Activated CD4-positive, alpha-beta T cell treated with anti-CD3 and anti-CD28 coated beads for 4 hours (primary cell): ENCODE data around the gene ATP13A5.

Experiments used
- DNase-seq, 2 donors: peaks; one replicate each; pipeline ENCODE4 v3.0.0-alpha.2; 2020

The ATP13A5 gene

GRCh38 chr3:193250492-193250891 lies 128.1 kb downstream of the ATP13A5 start:
- DNase-seq: no peak

DNA sequence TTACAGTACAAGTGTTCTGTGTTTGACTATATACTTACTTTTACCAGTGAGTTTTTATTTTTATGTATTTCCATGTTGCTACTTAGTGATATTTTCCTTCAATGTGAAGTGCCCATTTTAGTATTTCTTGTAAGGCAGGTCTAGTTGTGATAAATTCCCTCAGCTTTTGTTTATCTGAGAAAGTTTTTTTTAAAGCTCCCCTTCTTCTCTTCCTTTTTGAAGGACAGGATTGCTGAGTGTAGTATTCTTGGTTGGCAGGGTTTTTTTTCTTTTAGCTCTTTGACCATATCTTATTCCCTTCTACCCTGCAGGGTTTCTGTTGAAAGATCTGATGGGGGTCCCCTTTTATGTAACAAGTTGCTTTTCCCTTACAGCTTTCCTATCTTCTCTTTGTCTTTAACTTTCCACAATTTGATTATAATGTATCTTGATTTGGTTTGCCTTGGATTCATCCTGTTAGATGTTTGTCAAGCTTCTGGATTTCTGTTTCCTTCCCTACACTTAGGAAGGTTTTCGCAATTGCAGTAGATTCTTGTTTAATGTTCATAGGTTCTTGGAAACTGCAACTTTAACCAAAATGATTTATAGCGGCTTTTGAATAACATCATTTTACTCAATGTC lies 129.6 kb downstream of the ATP13A5 start:
- no peak for DNase-seq

- DNase-seq: no peak
Observed at GRCh38 chr3:193243571-193243970, 135.0 kb downstream of the ATP13A5 start.

- DNase-seq: no peak
Observed at GRCh38 chr3:193241716-193242115, 136.8 kb downstream of the ATP13A5 start.

GRCh38 chr3:193240850-193241706 lies 137.5 kb downstream of the ATP13A5 start, which contains the start of gene PLAAT1:
TSS of gene PLAAT1 (plus strand) at chr3:193241222. CDS start at chr3:193255651, 14,429 bp downstream.
- no peak for DNase-seq

DNA sequence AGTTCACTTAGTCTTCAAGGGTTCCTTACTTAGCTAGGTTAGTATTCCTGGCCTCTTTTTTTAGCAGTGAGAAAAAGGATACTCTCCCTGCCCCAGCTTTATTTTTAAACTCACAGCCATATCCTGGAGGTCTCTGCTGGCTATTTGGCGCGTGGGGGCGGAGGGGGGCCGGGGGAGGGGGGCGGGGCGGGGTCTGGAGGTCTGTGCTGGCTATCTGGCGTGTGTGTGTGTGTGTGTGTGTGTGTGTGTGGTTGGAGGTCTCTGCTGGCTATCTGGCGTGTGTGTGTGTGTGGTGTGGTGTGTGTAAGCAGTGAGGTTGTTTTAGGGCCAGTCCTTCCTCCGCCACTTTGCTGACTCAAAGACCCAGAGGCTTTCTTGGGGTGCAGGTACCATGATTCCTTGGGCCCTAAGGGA lies 138.1 kb downstream of the ATP13A5 start:
- no peak for DNase-seq

DNA sequence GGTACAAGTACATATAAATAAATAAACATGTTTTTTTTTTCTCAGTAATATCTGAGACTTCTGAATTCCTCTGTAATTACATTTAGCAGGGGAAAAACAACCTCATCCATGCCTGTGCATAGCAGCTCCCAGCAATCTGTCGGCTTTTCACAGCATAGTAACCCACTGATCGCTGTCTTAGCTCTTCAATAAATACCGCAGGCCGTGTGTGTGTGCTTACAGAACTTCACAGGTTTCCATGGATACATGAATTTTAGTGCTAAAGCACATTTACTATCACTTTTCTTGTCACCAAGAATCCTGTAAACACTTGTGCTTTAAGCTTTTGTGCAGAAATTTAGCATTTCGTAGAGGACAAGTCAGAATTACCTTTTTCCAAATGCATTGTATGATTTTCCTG lies 141.5 kb downstream of the ATP13A5 start:
- no peak for DNase-seq

DNA sequence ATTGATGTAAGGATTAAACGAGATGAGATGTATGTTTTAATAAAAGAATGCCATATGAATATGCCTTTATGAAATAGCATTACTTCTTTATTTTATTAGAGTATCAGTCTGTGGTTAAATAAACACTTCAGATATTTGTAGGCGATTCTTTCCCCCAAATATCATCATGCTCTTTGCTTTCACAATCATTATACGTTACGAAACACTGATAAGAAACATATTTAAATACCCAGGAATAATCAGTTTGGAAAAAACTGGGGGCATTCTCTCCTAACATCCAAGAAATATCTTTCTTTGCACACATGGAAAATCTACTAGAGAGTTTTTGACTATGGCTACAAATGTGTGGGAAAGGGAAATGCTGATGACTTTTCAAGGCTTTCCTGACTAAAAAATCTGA lies 142.0 kb downstream of the ATP13A5 start:
- DNase-seq: no peak

- DNase-seq: no peak
Observed at GRCh38 chr3:193231201-193231600, 147.4 kb downstream of the ATP13A5 start.

- DNase-seq: no peak
Observed at GRCh38 chr3:193230610-193231009, 147.9 kb downstream of the ATP13A5 start.

DNA sequence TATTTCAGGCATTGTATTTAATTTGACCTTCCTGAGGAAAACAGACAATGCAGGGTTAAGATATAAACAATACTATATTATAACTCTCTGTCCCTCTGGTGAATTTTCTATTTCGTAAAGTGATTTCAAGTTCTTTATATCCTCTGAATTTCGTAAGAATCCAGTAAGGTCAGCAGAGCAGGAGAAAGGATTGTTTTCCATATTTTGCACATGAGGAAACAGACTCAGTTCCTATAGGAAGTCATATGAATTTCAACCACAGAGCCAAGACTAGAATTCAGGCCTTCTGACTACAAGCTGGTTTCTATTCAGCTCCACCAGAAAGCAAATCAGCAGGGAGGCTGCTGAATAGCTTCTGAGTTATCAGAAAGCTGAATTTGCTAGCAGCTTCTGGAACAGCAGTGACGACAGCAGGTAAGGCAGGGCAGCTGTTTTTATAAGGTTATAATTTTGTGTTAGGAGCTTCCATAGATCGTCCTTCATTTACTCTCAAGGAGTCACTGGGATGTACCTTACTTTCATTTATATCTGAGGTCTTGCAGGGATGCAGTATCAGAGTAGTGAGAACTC lies 148.6 kb downstream of the ATP13A5 start:
- no peak for DNase-seq

GRCh38 chr3:193228206-193228605 lies 150.3 kb downstream of the ATP13A5 start:
- no peak for DNase-seq

DNA sequence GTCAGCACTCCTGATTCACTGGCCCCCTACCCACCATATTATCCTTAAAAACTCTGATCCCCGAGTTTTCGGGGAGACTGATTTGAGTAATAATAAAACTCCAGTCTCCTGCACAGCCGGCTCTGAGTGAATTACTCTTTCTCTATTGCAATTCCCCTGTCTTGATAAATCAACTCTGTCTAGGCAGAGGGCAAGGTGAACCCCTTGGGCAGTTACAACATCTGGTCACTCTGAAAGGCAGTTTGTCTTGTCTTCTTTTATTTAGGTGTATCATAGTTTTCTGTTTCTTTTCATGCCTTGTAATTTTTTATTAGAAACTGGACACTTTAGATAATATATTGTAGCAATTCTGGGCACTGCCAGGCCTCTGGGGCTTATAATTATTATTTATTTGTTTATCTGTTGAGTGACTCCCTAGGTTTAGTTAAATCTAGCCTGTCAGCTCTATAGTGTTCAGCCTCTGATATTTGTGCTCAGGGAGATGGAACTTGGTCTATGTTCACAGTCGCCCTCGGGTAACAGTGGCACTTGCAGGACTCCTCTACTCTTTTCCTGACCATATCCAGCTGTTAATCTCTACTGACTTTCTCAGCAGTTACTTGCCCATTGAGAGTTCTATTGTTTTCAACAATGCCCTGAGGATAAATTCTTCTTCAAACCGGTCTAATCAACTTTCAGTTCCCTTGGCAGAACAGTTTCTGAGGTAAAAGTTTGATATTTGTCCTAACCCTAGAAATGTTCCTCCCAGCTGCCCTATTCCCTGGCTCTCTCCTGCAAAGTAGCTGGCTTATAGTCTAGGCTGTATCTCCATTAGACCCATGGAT lies 153.0 kb downstream of the ATP13A5 start:
- no peak for DNase-seq
